HG03565 (cell line): ENCODE results near the gene RPP25L.

Experiments
- ATAC-seq: cut with Tn5 transposase; IDR thresholded peaks from one replicate; pipeline ENCODE4 v1.9.1; 2021; ENCODE audit warnings: mild to moderate bottlenecking, moderate library complexity; ENCODE audit not compliant: unreplicated experiment

RPP25L gene

DNA sequence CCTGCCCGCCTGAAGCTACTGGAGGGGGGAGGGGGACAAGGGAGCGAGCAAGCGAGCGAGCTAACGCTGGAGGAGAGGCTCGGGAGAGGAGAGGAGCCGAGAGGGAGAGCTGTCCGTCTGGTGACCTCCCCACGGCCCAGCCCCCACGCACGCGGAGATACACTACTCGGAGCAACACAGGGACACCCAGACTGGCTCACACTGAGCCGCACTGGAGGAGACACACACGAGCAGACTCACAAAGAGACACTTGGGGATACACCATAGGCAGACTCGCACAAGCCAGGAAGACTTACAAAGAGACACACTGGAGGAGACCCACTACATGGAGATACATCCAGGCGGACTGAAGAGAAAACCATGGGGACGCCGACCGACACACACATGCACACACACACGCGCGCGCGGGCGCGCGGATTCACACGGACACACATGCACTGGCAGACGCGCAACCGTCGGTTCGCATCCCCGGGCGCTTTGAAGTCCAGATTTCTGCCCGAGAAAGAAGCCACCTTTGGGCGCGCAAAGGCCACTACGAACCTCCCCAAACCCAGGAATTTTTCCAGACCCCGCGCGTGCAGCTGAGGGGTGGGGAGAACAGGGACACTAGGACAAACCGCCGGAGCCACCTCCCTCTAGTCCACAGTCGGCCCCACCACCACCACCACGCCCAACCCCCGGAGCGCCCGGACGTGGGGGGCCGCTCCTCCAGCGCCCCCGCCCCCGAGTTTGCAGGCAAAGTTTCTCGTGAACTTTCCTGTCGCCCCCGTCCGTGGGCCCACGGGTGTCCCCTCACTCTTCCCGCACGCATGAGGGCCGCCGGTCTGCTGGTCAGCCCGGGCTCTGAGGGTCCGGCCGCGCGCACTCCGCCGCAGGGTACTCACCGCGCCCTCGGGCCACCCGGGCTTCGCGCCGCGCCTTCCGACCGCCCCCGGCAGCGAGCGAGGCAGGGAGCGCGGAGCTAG is 22.9 kb downstream of the RPP25L start:
- no peak for ATAC-seq

DNA sequence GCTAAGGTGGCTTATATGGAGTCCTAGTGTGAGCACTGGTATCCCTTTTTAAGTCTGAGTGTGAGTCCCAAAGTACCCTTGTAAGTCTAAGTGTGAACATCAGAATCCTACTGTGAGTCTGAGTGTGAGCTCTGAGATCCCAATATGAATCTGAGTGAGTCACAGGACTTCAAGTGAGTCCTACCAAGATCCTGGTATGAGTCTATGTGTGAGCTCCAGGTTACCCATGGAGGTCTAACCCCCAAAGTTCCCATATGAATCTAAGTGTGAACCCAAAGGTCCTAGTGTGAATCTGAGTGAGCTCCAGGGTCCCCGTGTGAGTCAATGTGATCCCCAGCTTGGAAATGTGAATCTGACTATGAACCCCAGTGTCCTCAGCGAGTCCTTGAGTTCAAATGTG is 24.6 kb downstream of the RPP25L start:
- no peak for ATAC-seq

DNA sequence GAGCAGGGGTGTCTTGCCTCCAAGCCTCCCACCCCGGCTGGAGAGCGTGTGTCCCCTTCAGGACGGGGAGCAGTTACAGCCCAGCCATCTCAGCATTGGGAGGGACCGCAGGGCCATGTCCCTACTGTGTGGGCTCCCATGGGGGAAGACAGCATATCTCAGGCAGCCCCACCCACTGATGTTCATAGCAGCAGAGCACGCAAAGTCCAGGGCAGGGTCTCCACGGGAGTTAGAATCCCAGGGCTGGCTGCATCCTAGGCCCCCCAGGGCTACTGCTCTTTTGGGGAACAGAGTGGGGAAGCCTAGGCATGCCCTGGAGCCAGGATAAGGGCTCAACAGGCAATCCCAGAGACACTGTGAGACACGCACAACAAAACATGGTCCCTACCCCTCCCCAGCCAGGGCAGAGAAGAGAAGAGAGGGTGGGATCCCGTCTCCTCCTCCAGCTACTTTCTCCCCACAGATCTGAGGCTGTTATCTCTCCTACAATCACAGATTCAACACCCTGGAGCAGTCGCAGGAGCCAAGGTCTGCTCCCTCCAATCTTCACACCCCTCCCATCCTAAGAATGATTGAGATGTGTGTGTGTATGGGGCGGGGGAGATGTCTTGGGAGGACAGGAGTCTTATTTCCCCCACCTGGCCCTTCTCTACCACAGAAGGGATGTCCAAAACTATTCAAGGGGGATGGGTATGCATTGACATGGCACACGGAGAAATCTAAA is 25.8 kb downstream of the RPP25L start:
- no peak for ATAC-seq

- ATAC-seq = no peak
Measured at GRCh38 chr9:34584970-34585369, 26.9 kb downstream of the RPP25L start.

DNA sequence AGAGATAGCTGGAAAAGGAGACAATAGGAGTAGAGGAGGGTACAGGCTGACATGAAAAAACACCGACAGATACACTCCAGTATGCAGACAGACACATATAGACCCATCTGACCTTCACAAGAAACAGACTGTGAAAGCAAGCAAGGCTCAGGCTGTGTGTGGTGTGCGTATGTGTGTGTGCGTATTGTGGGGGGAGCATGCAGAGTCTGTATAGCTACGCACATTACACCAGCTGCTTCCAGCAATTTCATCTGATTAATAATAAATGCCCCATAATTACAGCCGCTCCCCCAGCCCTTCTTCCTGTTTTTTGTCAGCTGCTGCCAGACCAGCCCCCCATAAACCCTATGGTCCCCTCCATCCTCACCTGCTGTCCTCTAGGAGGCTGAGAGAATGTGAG is 29.1 kb downstream of the RPP25L start:
- ATAC-seq = no peak

DNA sequence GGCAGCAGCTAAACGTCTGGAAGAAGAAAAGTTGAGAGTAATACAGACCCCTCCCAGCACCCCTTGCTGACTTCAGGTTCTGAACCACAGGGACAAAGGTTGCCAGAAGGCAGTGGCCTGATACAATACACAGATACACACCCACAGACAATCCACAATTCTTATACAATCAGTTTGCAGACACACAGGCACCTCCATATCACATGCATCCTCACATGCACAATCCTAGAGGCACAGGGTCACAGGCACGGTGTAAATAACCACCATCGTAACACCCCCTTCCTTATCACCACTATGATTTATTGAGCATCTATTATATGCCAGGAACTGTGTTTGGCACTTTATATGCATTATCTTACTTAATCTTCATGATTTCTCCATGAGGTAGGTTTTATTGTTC is 30.6 kb downstream of the RPP25L start:
- ATAC-seq = no peak

GRCh38 chr9:34580358-34580757 is 31.5 kb downstream of the RPP25L start:
- ATAC-seq = no peak

GRCh38 chr9:34579808-34580163 is 32.1 kb downstream of the RPP25L start:
- no peak for ATAC-seq

- no peak for ATAC-seq
Measured at GRCh38 chr9:34579104-34579807, 32.6 kb downstream of the RPP25L start.

- no peak for ATAC-seq
Measured at GRCh38 chr9:34578241-34579103, 33.4 kb downstream of the RPP25L start.

DNA sequence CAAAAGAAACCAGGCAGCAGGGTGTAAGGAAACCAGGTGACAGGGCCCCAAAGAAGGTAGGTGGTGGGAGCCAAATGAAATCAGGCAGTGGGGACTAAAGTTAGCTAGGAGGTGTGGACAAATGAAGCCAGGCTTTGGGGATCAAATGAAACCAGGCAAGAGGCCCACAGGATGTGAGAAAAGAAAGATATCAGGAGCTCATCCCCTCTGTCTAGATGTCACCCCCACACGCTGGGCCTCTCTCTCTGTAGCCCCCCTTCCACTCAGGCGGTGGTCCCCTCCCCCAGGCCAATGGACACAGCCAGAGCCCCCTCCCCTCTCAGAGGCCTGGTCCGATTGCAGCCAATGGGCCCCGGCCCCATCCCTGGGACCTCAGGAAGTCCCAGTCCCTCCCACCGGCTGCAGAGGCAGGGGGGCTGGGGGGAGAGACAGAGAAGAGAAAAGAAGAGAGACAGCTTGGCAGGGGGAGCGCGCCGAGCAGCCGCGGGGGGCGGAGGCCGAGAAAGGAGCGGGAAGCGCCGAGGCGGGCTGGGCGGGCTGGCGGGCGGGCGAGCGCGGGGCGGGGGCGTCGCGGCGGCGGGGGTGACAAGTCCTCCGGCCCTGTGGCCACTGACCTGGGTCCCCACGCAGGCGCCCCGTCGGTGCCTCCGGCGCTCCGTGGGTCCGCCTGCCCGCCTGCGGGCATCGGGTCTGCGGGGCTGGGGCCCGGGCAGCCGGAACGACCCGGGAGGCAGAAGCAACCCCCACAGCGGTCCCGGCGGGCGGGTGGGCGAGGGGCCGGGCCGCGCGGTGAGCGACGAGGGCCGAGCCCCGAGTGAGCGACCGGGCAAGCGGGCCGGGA is 34.3 kb downstream of the RPP25L start:
- no peak for ATAC-seq

DNA sequence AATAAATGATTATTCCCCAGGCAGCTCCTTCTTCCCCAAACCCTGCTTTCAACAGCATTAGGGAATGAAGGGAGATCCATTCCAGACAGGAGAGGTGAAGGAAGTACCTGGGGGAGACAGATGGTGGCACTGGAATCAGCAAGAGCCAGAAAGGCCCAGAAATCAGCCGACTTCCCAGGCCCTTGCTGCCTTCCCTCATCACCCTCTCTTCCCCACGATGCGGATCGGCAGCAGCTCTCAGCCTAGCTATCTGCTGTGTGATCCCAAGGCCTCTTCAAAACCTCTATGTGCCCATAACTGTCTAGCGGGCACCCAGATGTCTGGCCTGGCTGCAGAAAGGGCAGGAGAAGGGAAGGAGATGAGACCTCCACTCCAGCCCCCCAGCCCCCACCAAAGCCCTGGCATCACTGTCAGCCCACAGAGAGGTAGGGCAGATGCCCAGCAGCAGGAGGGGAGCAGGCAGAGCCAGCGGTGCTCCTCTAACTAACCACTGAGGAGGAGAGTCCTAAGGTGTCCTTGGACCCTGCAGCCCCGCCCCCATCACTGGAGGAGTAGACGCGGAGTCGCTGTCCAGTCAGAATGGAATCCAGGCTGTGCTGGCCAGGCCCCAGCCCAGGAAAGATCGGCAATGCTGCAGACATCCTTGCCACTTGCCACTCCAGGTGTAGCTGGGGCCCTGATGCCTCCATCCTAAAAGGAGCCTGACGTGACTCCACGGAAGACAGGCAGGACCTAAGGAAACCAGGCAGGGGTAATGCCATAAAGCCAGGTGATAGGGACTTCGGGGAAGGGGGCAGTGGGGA is 35.1 kb downstream of the RPP25L start:
- no peak for ATAC-seq

DNA sequence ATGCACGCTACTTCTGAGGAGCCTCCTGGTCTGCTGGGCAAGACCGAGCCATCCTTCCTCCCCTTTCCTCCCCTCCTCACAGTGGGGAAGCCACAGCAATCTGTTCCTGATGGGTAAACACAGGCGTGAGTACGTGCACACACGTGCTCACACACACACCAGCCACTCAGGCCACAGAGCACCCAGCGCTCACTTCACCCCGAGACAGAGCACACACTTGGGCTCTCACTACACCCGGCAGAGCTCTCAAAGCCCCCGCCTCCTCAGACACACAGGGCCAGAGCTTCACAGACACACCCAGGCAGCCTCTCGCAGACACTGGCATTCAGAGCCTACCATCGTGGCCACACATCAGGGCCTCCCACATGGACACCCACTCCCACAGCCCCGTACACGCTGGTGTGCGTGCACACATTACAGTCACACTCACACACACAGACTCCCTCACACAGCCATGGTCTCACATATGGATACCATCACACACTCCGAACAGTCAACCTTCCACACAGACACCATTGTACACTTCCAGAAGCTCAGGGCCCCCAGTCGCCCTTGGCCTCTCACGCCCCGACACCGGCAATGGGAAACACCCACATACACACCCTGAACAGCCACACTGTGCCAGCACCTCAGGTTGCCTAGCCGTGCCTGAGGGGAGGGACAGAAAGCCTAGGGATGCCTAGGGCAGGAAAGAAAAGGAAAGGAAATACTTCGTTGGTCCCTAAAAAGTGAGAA is 35.9 kb downstream of the RPP25L start:
- ATAC-seq = no peak

DNA sequence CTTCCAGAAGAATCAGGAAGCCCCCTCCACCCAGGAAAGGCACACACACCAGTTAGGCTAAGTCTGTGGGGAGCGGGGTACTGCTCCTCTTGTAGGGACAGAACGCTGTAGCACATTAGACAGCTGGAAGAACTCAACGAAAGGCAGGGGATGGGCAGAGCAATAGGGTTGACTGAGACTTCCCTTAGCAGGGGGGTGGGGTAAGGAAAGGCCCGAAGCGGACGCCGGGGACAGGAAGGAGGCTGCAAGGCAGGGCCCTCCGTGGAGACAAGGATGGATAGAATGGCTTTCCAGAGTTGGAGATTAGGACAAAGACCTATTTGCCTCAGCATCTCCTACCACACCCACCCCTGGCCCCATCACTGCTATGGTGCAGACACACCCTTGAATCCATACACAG is 36.7 kb downstream of the RPP25L start:
- ATAC-seq = no peak

GRCh38 chr9:34574571-34574970 is 37.3 kb downstream of the RPP25L start:
- no peak for ATAC-seq

GRCh38 chr9:34573599-34574325 is 38.1 kb downstream of the RPP25L start:
- ATAC-seq = no peak

GRCh38 chr9:34572628-34573027 is 39.3 kb downstream of the RPP25L start:
- ATAC-seq = no peak

DNA sequence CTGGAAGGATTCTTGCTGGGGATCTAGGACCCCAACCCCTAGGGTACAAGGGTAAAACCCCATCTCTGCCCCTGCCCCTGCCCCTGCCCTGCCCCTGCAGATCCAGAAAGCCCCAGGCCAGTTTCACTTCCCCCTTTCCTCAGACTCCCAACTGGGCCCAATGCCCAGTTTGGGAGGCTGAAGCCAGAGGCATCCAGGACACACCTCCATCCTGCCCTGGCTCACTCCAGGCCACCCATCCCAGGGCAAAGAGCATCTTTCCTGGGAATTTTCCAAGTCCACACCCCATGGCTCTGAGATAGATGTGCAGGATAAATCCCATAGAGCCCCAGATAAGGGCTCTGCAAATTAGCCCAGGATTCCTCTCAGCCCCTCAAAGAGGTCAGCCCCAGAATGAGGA is 39.8 kb downstream of the RPP25L start:
- no peak for ATAC-seq
